HepG2 (cell line): ENCODE data around the gene RGS19. TPM values are rescaled to one million over a fixed set of nuclear protein-coding genes. Genes with fewer than 3 reads are reported as not detected.

Experiments
- ATRX ChIP-seq: sonication (generic); formaldehyde crosslinking; IDR thresholded peaks from 2 replicates; pipeline ENCODE4 v1.4.0; 2020; ENCODE audit warnings: missing genetic modification reagents, borderline replicate concordance
- FUBP1 ChIP-seq: sonication (generic); formaldehyde crosslinking; IDR thresholded peaks from 2 replicates; pipeline ENCODE4 v1.5.1; 2020; ENCODE audit warnings: missing genetic modification reagents, mild to moderate bottlenecking, borderline replicate concordance
- HNF4G ChIP-seq, 2 experiments: sonication (generic) in 1 of 2; formaldehyde crosslinking in 1 of 2; IDR thresholded peaks; 2 replicates each; pipeline versions ENCODE4 v1.4.0 to v1.6.1; 2011 to 2020; ENCODE audit warnings: borderline replicate concordance in 2 of 2, low read depth in 2 of 2, mild to moderate bottlenecking in 2 of 2, low read length in 1 of 2, missing genetic modification reagents in 1 of 2, moderate library complexity in 1 of 2
- HNRNPLL ChIP-seq: fragments of 200-400 bp; formaldehyde crosslinking; IDR thresholded peaks from 2 replicates; pipeline ENCODE4 v1.6.1; 2017; ENCODE audit warnings: mild to moderate bottlenecking, low read depth, low read length; ENCODE audit not compliant: poor library complexity, severe bottlenecking
- JDP2 ChIP-seq: sonication (generic); formaldehyde crosslinking; IDR thresholded peaks from 2 replicates; pipeline ENCODE4 v1.8.1; 2022; ENCODE audit warnings: missing genetic modification reagents, borderline replicate concordance
- MAFF ChIP-seq: IDR thresholded peaks from 2 replicates; pipeline ENCODE4 v1.6.1; 2011; ENCODE audit warnings: low read depth, low read length, improper control_type of control experiment
- MXD4 ChIP-seq: IDR thresholded peaks from 2 replicates; pipeline ENCODE4 v1.6.1; 2016; ENCODE audit warnings: mild to moderate bottlenecking, missing biosample characterization, missing genetic modification reagents
- PATZ1 ChIP-seq: sonication (generic); formaldehyde crosslinking; IDR thresholded peaks from 2 replicates; pipeline ENCODE4 v1.4.0; 2020; ENCODE audit warnings: missing genetic modification reagents
- RBAK ChIP-seq: sonication (generic); formaldehyde crosslinking; IDR thresholded peaks from 2 replicates; pipeline ENCODE4 v1.5.1; 2020; ENCODE audit warnings: mild to moderate bottlenecking, missing genetic modification reagents
- SNAPC2 ChIP-seq: sonication (generic); formaldehyde crosslinking; IDR thresholded peaks from 2 replicates; pipeline ENCODE4 v1.8.1; 2022; ENCODE audit warnings: mild to moderate bottlenecking, missing genetic modification reagents
- STAT5B ChIP-seq: sonication (generic); formaldehyde crosslinking; IDR thresholded peaks from 2 replicates; pipeline ENCODE4 v1.4.0; 2020; ENCODE audit warnings: missing genetic modification reagents
- TFDP2 ChIP-seq: sonication (generic); formaldehyde crosslinking; IDR thresholded peaks from 2 replicates; pipeline ENCODE4 v1.4.0; 2020; ENCODE audit warnings: missing genetic modification reagents
- TGIF2 ChIP-seq: IDR thresholded peaks from 2 replicates; pipeline ENCODE4 v1.6.1; 2016; ENCODE audit warnings: control low read depth, missing compliant biosample characterization
- TRIM24 ChIP-seq: sonication (generic); formaldehyde crosslinking; IDR thresholded peaks from 2 replicates; pipeline ENCODE4 v1.8.0; 2022; ENCODE audit warnings: mild to moderate bottlenecking, missing genetic modification reagents
- U2AF1 ChIP-seq: fragments of 200-400 bp; formaldehyde crosslinking; optimal IDR thresholded peaks from 2 replicates; pipeline ENCODE3; 2017; ENCODE audit warnings: mild to moderate bottlenecking, low read depth, low read length
- WIZ ChIP-seq: sonication (generic); formaldehyde crosslinking; IDR thresholded peaks from 2 replicates; pipeline ENCODE4 v1.5.1; 2020; ENCODE audit warnings: mild to moderate bottlenecking, missing genetic modification reagents
- ZNF230 ChIP-seq: sonication (generic); formaldehyde crosslinking; IDR thresholded peaks from 2 replicates; pipeline ENCODE4 v1.4.0; 2020; ENCODE audit warnings: mild to moderate bottlenecking, missing genetic modification reagents
- ZNF24 ChIP-seq: fragments of 450-650 bp; IDR thresholded peaks from 2 replicates; pipeline ENCODE4 v1.6.1; 2017; ENCODE audit warnings: antibody characterized with exemption, mild to moderate bottlenecking
- ZNF264 ChIP-seq: sonication (generic); formaldehyde crosslinking; IDR thresholded peaks from 2 replicates; pipeline ENCODE4 v1.4.0; 2020; ENCODE audit warnings: missing genetic modification reagents
- ZNF687 ChIP-seq: sonication (generic); formaldehyde crosslinking; IDR thresholded peaks from 2 replicates; pipeline ENCODE4 v1.5.1; 2020; ENCODE audit warnings: mild to moderate bottlenecking, missing genetic modification reagents, moderate library complexity
- polyA plus RNA-seq, 8 experiments: library from polyadenylated mRNA; depleted of rRNA in 3 of 8; stranded (reverse) in 7 of 8; unstranded in 1 of 8; fragments of >200 nt; fragmentation: Illumina TruSeq in 4 of 8; extraction: Trizol in 4 of 8; gene quantifications; 2 replicates each; pipeline versions ENCODE4 v1.2.1 to v1.2.3, GENCODE V29; 2011 to 2016; ENCODE audit warnings: low read depth in 4 of 8, missing spikeins in 1 of 8, mixed read lengths in 1 of 8; ENCODE audit not compliant: insufficient read depth in 1 of 8
- total RNA-seq, 5 experiments: library from RNA; depleted of rRNA; stranded (reverse); fragments of >200 nt; fragmentation: Illumina TruSeq; extraction: Trizol; gene quantifications; 2 replicates each; pipeline ENCODE4 v1.2.3, GENCODE V29; 2016; ENCODE audit warnings: low read depth in 1 of 5

The RGS19 gene
- total and polyA plus RNA-seq, 2 of the 13 experiments (the other 11 are each of a cell fraction or from before 2014, with no cell fraction given): 10.7 to 11.9 TPM

GRCh38 chr20:64056889-64057627 is 22.3 kb downstream of the RGS19 start (continued):
- no peak for TF ChIP-seq ZNF24
- no peak for TF ChIP-seq HNF4G (IDR thresholded peaks at IDR 0.05; ENCODE audit: borderline replicate concordance, low read depth, low read length)
- peak; percentile 48; the same call in 1 of the 2 replicates for TF ChIP-seq HNF4G (CRISPR knock-in tag; IDR thresholded peaks at IDR 0.05; ENCODE audit: borderline replicate concordance, low read depth)
- TF ChIP-seq ZNF687: peak; percentile 97
- no peak for TF ChIP-seq TRIM24
- TF ChIP-seq ZNF264 (CRISPR knock-in tag): no peak
- no peak for TF ChIP-seq PATZ1
- TF ChIP-seq RBAK (CRISPR knock-in tag): 0 out of 2 replicates have a peak, but pooled peaks have one; percentile 33
- peak; percentile 58 for TF ChIP-seq TFDP2
- TF ChIP-seq ZNF230 (CRISPR knock-in tag): peak; percentile 96; the same call in 1 of the 2 replicates
- TF ChIP-seq FUBP1 (CRISPR knock-in tag): no peak
- 0 out of 2 replicates have a peak, but pooled peaks have one; percentile 90 for TF ChIP-seq SNAPC2
- no peak for TF ChIP-seq HNRNPLL
- peak; percentile 9; the same call in 1 of the 2 replicates for TF ChIP-seq STAT5B (CRISPR knock-in tag)
- TF ChIP-seq MAFF: no peak
- peak; percentile 69; the same call in 1 of the 2 replicates for TF ChIP-seq WIZ
- peak; percentile 59; the same call in 1 of the 2 replicates for TF ChIP-seq TGIF2 (CRISPR knock-in tag)
- 0 out of 2 replicates have a peak, but pooled peaks have one; percentile 8 for TF ChIP-seq MXD4 (CRISPR knock-in tag)
- no peak for TF ChIP-seq JDP2 (CRISPR knock-in tag)
- TF ChIP-seq U2AF1: peak; percentile 93
- no peak for TF ChIP-seq ATRX
